GM19463 (cell line): ENCODE measurements around the gene ZDHHC4.
"Not testable (repeated sequence)": the region's sequence is repeated elsewhere in the genome, so short reads cannot be mapped to it uniquely, and the experiment has no call there.

Source experiments
- ATAC-seq: cut with Tn5 transposase; IDR thresholded peaks from one replicate; pipeline ENCODE4 v1.9.1; 2021; ENCODE audit warnings: mild to moderate bottlenecking, moderate library complexity; ENCODE audit not compliant: unreplicated experiment

Gene ZDHHC4

DNA sequence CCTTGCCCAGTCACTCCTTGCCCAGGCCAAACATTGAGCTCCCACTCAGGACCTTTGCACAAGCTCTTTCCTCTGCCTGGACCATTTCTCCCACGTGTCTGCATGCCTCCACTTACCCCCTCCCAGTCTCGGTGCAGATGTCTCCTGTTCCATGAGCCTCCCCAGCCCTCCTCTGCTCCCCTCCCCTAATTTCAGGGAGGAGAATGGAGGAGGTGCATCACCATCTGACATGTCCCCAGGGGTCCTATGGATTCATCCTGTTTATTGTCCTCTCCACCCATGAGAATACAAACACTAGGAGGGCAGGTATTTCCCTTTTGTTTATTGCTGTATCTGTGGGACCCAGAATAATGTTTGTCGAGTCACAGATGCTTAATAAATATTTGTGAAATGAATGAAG lies 17.4 kb upstream of the ZDHHC4 start:
- no peak for ATAC-seq

DNA sequence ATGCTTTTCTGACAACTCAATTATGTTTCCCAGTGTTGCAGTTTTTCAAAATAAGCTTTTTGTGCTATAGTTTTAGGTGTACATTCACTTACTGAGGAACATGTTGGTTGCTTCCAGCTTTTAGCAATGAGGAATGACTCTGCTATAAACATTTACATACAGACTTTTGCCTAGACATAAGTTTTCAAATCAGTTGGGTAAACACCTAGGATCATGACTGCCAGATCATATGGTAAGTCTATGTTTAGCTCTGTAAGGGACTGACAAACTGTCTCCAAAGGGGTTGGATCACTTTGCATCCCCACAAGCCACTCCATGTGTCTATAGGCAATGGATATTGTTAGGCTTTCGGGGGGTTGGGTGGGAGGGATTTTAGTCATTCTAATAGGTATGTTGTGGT lies 15.1 kb upstream of the ZDHHC4 start:
- ATAC-seq: no peak

DNA sequence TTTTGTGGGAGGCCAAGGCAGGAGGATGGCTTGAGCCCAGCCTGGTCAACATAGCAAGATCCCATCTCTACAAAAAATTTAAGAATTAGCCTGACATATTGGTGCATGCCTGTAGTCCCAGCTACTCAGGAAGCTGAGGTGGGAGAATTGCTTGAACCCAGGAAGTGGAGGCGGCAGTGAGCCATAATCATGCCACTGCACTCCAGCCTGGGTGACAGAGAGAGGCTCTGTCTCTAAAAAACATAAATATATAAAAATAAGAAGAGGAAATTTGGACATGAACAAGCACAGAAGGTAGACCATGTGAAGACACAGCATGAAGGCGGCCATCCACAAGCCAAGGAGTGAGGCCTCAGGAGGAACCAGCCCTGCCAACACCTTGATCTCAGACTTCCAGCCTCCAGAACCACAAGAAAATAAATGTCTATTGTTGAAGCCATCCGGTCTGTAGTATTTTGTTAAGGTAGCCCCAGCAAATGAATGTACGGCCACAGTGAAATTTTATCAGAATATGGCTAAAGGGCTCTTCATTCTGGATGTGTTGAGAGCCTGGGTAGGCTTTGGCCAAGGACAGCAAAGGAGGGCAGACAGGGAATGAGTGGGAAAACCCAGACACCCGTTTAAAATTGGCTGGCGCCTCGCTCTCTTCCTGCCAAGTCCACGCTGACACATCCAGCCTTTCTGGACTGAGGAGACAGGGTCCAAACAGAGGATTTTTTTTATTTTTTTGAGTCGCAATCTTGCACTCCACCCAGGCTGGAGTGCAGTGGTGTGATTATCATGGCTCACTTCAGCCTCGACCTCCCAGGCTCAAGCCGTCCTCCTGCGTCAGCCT lies 13.1 kb upstream of the ZDHHC4 start:
- no peak for ATAC-seq

DNA sequence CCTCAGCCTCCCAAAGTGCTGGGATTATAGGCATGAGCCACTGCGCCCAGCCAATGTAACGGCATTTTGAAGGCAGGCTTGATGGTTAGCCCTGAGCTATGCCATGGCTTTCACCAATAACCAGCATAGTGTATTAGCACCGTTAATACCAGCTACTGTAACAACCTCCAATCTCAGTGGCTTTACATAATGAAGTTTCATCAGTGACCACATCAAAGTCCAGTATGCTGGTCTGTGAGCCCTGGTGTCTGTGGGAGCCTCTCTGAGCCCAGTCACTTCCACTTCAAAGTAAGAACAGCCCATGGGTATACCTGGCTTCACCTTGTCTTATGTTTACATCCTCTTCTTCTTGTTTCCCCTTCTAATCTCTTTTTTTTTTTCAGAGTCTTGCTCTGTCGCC lies 11.6 kb upstream of the ZDHHC4 start:
- ATAC-seq: no peak

DNA sequence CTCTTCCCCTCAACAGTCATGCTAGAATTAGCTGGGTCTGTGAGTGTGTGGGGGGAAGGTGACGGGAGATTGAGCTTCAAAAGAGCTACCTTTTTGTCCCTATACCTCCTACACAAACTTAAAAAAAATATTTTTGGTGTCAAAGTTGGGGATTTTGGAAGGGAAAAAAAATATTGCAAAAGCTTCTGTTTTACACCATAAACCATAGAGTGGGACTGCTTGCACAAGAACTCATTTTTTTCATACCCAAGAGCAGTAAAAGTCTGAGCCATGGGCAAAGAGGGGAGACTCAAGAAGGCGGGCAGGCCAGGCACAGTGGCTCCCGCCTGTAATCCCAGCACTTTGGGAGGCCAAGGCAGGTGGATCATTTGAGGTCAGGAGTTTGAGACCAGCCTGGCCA lies 9.4 kb upstream of the ZDHHC4 start:
- ATAC-seq: no peak

DNA sequence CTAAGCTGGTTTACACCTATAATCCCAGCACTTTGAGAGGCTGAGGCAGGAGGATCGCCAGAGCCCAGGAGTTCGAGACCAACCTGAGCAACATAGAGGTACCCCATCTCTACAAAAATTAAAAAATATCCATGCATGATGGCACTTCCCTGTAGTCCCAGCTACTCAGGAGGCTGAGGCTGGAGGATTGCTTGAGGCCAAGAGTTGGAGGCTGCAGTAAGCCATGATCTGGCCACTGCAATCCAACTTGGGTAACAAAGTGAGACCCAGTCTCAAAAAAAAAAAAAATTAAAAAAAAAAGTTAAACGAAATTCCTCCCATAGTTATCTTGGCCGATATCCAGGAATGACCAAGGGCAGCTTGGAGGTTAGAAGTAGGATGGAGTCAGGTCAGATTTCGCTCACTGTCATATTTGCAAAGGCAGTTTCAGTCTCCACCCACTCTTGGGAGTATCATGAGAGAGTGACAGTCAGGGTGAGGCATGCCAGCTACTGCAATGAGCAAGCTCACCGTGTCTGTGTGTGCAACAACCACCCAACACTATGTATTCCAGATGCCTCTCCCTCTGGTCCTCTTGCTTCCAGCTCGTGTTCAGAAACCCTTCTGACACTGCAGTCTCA lies 6.0 kb upstream of the ZDHHC4 start:
- ATAC-seq: no peak

DNA sequence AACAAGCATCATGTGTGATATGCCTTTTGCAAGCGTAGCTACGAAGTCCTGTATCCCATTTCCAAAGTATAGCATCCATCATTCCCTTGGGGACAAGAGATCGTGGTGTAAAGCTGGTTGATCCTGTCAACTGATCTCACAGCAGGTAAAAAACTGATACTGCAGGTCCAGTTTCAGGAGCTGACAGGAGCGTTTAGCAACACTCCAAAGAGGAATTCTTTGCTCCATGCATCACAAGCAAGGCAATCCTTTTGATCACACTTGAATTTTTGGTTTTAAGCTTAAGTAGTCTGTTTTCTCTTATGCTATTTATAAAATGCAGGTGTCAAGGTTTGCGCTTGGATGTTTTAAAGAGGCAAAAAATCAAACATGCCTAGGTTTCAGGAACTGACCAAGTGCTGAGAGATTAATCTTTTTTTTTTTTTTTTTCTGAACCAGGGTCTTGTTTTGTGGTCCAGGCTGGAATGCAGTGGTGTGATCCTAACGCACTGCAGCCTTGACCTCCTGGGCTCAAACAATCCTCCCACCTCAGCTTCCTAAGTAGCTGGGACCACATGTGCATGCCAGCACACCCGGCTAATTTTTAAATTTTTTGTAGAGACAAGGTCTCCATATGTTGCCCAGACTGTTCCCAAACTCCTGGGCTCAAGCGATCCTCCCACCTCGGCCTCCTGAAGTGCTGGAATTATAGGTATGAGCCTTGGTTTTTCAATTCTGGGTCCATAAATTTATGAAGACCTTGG lies 1.8 kb upstream of the ZDHHC4 start:
- ATAC-seq: no peak

DNA sequence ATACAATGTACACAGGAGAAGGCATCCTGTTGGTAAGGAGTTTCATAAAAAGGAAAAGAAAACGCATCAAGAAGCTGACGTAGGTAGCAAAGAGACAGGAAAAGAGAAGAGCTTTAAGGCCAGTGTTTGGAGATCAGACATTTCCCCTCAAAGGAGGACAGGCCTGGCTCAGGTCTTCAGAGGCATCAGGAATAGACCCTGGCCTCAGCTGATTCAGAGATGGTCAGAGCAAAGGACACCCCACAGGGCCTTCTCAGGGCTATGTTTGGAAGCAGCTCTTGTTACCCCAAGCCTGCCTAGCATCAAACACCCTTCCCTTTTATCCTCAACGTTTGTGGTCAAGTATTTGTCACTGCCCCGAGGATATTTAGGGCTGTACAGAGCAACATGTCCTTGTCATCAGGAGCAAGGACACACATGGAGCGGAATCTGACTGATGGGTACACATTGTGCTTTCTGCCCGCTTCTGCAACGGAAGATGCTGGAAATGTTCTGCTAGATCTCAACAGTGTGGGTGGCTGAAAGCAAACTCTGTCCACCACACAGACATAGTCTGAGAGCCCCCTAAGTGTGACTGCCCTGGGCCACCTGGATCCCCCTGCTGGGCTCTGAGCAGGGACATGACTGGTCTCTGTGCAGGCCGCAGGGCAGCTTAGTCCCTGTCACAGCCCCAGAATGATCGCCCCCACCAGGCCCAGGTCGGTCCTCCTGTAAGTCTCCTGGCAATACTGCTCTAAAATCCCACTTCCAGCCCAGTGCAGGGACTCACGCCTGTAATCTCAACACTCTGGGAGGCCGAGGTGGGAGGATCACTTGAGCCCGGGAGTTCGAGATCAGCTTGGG lies 1.0 kb upstream of the ZDHHC4 start:
- ATAC-seq: no peak

DNA sequence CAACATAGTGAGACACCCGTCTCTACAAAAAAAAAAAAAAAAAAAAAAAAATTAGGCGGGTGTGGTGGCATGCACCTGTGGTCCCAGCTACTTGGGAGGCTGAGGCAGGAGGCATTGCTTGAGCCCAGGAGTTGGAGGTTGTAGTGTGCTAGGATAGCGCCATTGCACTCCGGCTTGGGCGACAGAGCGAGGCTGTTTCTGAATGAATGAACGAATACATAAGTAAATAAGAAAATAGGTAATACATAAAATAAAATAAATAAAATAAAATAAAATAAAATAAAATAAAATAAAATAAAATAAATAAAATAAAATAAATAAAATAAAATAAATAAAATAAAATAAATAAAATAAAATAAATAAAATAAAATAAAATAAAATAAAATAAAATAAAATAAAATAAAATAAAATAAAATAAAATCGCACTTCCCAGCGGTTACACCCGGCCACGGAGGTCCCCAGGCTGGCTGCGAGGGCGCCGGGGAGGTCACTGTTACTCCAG lies 336 bp upstream of the ZDHHC4 start:
- ATAC-seq: not testable (repeated sequence)

DNA sequence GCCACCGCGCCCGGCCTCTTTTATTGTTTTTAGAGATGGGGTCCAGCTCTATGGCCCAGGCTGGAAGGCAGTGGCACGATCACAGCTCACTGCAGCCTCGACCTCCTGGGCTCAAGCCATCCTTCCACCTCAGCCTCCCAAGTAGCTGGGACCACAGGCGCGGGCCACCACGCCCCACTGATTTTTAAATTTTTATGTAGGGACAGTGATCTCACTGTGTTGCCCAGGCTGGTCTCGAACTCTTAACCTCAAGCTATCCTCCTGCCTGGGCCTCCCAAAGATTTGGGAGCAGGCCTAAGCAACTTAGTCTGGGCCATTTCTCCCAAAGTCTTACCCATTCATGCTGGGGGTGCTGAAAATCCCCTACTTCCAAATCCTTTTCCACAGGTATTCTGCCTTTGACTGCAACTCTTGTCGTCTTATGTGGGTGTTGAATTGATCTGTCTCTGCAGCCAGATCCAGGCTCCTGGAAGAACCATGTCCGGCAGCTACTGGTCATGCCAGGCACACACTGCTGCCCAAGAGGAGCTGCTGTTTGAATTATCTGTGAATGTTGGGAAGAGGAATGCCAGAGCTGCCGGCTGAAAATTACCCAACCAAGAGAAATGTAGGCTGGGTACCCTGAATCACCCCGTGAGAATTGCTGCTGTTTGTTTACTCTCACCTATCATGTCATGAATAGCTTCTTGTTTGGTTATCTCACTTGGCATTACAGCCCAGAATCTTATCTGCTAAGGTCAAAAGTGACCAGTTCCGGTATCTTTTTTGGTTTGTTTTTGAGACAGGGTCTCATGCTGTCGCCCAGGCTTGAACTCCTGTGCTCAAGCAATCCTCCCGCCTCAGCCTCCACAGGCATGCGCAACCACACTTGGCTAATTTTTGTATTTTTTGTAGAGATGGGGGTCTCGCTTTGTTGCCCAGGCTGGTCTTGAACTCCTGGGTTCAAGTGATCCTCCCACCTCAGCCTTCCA lies 1.1 kb downstream of the ZDHHC4 start:
- no peak for ATAC-seq

DNA sequence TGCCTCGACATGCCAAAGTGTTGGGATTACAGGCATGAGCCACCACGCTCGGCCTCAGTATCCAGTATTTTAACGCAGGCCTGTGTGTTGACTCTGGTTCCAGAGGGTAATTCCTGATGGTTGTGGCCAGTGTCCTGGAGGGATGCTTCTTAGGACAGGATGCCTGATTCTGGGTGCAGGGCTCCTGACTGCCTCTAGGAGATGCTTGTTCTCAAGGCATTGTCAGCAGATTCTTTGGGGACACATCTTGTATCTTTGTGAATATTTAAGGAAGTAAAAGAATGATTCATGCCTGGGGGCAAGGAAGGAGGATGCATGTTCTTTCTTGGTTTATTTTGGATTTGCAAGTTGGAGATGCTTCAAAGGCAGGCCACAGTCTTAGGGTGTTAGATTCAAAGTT lies 2.2 kb downstream of the ZDHHC4 start:
- ATAC-seq: no peak

DNA sequence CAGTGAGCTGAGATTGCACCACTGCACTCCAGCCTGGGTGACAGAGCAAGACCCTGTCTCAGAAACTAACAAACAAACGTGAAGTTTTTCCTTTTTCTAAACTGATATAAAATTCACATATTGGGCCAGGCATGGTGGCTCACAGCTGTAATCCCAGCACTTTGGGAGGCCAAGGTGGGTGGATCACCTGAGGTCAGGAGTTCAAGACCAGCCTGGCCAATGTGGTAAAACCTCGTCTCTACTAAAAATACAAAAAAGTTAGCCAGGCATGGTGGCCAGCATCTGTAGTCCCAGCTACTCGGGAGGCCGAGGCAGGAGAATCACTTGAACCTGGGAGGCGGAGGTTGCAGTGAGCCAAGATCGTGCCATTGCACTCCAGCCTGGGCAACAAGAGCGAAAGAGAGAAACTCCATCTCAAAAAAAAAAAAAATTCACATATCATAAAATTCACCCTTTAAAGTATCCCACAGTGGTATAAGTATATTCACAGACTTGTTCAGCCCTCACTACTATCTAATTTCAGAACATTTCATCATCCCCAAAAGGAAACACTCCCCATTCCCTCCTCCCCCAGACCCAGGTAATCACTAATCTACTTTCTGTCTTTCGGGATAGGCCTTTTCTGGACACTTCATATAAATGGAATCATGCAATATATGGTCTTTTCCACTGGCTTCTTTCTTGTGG lies 8.6 kb downstream of the ZDHHC4 start:
- ATAC-seq: not testable (repeated sequence)

DNA sequence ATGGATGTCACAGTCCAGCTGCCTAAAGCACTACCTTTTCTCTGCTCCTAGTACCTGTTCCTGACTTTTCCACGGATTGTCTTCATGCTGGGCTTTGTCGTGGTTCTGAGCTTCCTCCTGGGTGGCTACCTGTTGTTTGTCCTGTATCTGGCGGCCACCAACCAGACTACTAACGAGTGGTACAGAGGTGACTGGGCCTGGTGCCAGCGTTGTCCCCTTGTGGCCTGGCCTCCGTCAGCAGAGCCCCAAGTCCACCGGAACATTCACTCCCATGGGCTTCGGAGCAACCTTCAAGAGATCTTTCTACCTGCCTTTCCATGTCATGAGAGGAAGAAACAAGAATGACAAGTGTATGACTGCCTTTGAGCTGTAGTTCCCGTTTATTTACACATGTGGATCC lies 11.3 kb downstream of the ZDHHC4 start:
- ATAC-seq: no peak

DNA sequence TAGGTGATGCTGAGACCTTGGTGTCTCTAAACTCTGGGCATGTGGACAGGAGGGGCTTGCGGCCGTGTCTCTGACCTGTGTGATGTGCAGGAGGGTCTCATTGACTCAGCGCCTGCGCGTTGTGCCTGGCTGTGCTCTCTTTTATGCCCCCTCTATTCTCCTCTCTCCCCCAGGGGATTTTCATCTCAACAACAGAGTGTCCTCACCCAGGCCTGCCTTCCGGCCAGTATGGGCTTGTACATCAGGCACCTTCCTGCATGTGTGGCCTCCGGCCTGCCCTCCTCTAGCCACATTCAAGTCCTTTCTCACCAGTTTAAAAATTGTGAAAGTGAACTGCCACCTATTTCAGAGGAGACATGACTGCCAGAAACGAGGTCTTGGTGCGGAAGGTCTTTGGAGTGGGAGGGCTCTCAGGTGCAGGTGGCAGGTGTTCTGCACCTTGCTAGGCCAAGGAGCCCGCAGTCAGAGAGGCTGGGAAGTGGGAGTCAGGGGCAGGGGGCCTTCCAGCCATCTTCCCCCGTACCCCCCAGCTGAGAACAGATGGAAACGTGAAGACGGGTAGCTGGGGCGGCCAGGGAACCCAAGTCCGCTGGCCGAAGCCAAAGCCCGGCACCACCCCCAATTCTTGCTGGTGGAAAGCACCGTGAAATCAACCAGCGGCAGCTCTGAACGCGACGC lies 12.0 kb downstream of the ZDHHC4 start:
- no peak for ATAC-seq

DNA sequence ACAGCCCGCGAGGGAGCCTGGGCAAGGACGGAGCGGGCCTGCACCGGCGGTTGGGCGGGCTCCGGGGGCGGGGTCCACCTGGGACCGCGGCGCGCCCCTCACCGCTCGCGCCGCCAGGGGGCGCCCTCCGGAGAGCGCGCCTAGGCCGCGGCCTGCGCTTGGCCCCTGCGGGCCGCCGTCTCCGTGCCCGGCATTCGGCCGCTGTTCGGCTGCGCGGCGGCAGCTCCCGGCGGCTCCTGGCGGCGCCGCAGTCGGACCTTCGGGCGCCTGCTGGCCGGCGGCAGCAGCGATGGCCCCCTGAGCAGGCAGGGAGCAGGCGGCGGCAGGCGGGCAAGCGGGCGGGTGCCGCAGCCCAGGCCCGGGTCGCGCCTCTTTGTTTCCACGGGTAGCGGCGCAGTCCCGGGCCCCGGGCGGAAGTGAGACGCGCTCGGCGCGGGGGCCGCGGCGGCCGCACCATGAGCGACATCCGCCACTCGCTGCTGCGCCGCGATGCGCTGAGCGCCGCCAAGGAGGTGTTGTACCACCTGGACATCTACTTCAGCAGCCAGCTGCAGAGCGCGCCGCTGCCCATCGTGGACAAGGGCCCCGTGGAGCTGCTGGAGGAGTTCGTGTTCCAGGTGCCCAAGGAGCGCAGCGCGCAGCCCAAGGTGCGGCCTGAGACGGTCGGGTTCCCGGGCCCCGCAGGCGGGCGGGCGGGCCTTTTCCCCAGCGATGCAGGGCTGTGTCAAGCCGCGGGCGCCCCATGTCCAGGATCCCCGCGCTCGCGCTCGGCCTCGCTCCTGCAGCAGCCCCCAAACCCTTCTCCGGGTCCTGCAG lies 12.8 kb downstream of the ZDHHC4 start, which contains the start of gene INTS15:
Gene INTS15, plus strand, starts transcription at position 193 of the 816 bp plus-strand sequence. Its CDS starts 263 bp downstream, at position 456.
- peak; percentile 84 for ATAC-seq

DNA sequence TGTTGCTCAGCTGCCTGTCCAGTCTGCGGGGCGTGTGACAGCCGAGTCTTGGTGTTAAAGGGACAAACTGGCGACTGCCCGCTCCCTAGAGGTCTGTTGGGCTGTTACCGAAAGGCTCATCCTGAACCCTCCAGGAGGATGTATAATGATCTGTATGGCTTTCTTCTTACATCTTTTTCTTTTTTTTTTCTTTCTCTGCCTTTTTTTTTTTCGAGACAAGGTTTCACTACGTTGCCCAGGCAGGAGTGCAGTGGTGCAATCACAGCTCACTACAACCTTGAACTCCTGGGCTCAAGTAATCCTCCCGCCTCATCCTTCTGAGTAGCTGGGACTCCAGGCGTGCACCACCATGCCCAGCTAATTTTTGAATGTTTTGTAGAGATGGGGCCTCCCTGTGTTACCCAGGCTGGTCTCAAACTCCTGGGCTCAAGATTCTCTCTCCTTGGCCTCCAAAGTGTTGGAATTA lies 13.4 kb downstream of the ZDHHC4 start:
- ATAC-seq: peak; percentile 22

DNA sequence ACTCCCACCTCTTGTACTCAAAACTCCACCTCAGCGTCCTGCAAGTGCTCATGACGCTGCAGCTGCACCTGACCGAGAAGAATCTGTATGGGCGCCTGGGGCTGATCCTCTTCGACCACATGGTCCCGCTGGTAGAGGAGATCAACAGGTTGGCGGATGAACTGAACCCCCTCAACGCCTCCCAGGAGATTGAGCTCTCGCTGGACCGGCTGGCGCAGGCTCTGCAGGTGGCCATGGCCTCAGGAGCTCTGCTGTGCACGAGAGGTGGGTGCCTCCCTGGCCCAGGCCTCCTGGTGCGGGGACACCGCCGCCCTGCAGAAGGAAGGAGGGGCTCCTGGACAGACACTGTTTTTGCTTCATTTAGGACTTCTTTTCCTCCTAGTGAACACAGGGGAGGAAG lies 22.8 kb downstream of the ZDHHC4 start:
- no peak for ATAC-seq
